C4-2B (cell line): ENCODE results near the gene NEU2.

Experiments used
- H3K27ac ChIP-seq: fragments of 450-650 bp; 2 replicates; pipeline ENCODE4 v1.5.1; 2017
- CTCF ChIP-seq: fragments of 450-650 bp; conservative IDR thresholded peaks from 2 replicates; pipeline ENCODE4 v1.5.1; 2017; ENCODE audit warnings: mild to moderate bottlenecking
- ZFX ChIP-seq: fragments of 450-650 bp; IDR thresholded peaks from 2 replicates; pipeline ENCODE4 v1.6.1; 2017

Gene NEU2

DNA sequence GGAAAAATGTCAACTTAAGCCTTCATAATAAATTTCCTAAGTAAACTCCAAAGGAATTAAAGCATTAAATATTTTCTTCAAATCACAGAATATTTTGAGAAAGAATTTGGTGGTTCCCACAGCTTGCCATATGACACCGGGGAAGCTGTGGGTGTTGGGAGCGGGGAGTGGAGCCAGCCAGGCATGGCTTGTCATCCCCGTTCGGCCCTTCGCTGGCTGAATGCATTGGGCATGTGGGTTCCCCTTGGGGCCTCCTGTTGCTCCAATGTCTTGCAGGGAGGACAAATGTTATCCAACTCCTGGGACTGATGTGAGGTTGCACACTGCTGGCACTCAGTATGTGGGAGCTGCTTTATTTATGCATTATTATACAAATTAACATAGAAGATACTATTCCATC, 38.0 kb upstream of the NEU2 start:
- no peak overlapping the region for H3K27ac ChIP-seq
- TF ChIP-seq ZFX: no peak
- no peak for TF ChIP-seq CTCF

- H3K27ac ChIP-seq: no peak overlapping the region
- TF ChIP-seq CTCF (no peak), ZFX (no peak)
These were observed 34.5 kb upstream of the NEU2 start for GRCh38 chr2:232997749-232998665.

DNA sequence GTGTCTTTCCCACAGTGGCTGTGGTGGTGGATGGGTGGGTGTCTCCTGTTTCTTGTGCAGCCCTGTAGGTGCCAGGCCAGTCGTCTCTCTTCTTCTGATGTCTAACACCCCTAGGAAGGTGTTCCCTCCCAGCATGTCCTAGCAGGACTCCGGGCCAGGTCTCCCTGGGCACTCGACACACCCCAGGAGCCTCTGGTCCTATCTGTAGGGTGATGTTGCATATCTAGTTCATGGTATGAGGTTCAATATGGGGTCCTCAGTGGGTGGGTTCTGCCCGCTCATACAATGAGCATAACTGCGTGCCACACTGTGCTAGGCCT, 33.8 kb upstream of the NEU2 start:
- no peak overlapping the region for H3K27ac ChIP-seq
- TF ChIP-seq ZFX (no peak), CTCF (no peak)

DNA sequence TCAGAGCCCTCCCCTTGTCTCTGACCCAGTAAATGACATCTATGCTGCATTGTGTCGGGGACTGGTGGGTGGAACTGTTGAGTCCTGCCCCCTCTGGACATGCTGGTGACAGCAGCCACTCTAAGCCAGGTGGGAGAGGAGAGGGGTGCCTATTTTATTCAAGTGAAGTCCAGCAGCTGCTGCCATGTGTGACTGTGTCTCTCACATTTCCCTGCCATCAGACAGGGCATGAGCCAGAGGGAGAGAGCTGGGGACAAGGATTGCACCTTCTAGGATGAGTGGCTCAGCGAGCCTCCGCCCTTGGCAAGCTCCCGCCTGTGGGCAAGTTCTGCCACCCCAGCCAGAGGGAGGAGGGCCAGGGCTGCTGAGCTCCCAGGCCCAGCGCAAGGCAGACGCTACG, 33.1 kb upstream of the NEU2 start:
- no peak overlapping the region for H3K27ac ChIP-seq
- TF ChIP-seq CTCF (no peak), ZFX (no peak)

- TF ChIP-seq ZFX (no peak), CTCF (no peak)
- no peak overlapping the region for H3K27ac ChIP-seq
These were observed 31.4 kb upstream of the NEU2 start for GRCh38 chr2:233000886-233001750.

DNA sequence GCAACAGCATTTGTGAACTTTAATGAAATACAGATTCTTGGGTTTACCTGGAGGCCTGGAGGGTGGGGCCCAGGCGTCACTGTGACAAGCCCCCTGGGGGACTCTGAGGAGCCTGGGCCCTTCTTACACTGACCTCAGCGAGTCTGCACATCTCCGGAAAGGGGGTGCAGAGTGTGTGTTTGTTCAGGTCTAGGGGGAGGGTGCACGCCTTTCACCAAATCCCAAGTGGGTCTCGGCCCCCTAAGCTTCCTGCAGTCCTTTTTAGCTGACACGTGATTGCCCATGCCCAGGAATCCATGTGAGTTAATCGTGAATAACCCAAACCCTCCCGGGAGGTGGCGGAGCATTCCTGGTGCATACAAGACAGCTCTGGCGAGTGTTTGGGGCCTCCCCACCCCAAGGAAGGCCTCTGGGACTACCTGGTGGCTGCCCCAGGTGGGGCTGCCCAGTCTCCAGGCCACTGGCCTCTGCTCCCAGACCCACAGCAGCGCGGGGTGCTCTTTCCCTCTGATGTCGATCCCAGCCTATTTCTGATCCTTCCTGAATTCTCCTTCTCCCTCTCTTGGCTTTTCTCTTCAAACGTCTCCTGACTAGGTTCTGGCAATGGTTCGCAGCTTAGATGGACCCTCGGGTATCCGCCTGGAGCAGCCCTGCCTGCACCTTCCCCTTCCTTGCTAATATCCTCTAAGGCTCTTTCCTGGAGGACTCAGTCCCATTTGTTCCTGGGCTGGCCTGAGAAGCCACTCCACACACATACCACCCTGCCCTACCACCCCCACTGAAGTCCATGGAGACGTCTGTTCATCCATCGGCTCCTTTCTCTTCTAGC, 29.4 kb upstream of the NEU2 start:
- no peak overlapping the region for H3K27ac ChIP-seq
- no peak for TF ChIP-seq ZFX
- TF ChIP-seq CTCF: no peak
